Suprapubic skin (tissue), 4 donors: ENCODE data around the gene PLA2G4E. TPM values are rescaled to one million over a fixed set of nuclear protein-coding genes. Genes with fewer than 3 reads are reported as not detected.

Experiments
- DNase-seq, 2 donors: peaks; one replicate each; pipeline ENCODE4 v3.0.0-alpha.2; 2019; ENCODE audit warnings: low spot score in 2 of 2
- H3K27ac ChIP-seq: fragments of 200-600 bp; sonication (generic); one replicate; pipeline ENCODE4 v1.5.1; 2019
- H3K27me3 ChIP-seq: fragments of 200-600 bp; sonication (generic); one replicate; pipeline ENCODE4 v1.5.1; 2019
- H3K36me3 ChIP-seq: fragments of 200-600 bp; sonication (generic); one replicate; pipeline ENCODE4 v1.5.1; 2019
- H3K4me1 ChIP-seq: fragments of 200-600 bp; sonication (generic); one replicate; pipeline ENCODE4 v1.5.1; 2019
- H3K4me3 ChIP-seq: fragments of 200-600 bp; sonication (generic); one replicate; pipeline ENCODE4 v1.5.1; 2019; ENCODE audit warnings: mild to moderate bottlenecking
- H3K9me3 ChIP-seq: fragments of 200-600 bp; sonication (generic); one replicate; pipeline ENCODE4 v1.5.1; 2019
- EP300 ChIP-seq: sonication (generic); formaldehyde crosslinking; IDR thresholded peaks from one replicate; pipeline ENCODE4 v1.6.1; 2017; ENCODE audit warnings: antibody characterized with exemption
- POLR2A ChIP-seq, 2 donors: fragments of 450-650 bp; IDR thresholded peaks; one replicate each; pipeline ENCODE4 v1.6.1; 2017; ENCODE audit warnings: antibody characterized with exemption in 2 of 2, mild to moderate bottlenecking in 2 of 2, moderate library complexity in 2 of 2
- POLR2AphosphoS5 ChIP-seq, 3 donors: sonication (generic); formaldehyde crosslinking; IDR thresholded peaks; one replicate each; pipeline ENCODE4 v1.6.1; 2017; ENCODE audit warnings: antibody characterized with exemption in 3 of 3
- WGBS: methylation state at CpG from one replicate; pipeline ENCODE4 v1.1.5; 2018; 5-methylcytosine and 5-hydroxymethylcytosine counted together
- total RNA-seq, 4 donors: library from RNA; depleted of rRNA; stranded (reverse); fragments of >200 nt; gene quantifications; one replicate each; pipeline ENCODE4 v1.1.0, GENCODE V29; 2016
- TF ChIP-seq, protein P1 (sequence below), 2 donors: fragments of 200-600 bp in 1 of 2; fragments of 450-650 bp in 1 of 2; sonication (generic) in 1 of 2; IDR thresholded peaks; one replicate each; pipeline ENCODE4 v1.5.1; 2016 to 2019; ENCODE audit warnings: antibody characterized with exemption in 2 of 2, mild to moderate bottlenecking in 1 of 2, moderate library complexity in 1 of 2

Gene PLA2G4E
- total RNA-seq, 4 donors from 2014 or later, result 47.9 to 129 (median 60.9) TPM

- no peaks in the 10 kb centered on the region for H3K9me3 ChIP-seq
- 74% methylated on average over 19 of the region's 19 CpGs for WGBS
- H3K36me3 ChIP-seq, result peaks cover 14% of the 10 kb centered on the region
- H3K4me3 ChIP-seq, result no peak overlapping the region
- H3K4me1 ChIP-seq, result peaks cover 50% of the 10 kb centered on the region
- peak in 2 of 3 donors; percentile 28 to 53 for TF ChIP-seq POLR2AphosphoS5 (IDR thresholded peaks at IDR 0.05)
- TF ChIP-seq, protein P1, sequence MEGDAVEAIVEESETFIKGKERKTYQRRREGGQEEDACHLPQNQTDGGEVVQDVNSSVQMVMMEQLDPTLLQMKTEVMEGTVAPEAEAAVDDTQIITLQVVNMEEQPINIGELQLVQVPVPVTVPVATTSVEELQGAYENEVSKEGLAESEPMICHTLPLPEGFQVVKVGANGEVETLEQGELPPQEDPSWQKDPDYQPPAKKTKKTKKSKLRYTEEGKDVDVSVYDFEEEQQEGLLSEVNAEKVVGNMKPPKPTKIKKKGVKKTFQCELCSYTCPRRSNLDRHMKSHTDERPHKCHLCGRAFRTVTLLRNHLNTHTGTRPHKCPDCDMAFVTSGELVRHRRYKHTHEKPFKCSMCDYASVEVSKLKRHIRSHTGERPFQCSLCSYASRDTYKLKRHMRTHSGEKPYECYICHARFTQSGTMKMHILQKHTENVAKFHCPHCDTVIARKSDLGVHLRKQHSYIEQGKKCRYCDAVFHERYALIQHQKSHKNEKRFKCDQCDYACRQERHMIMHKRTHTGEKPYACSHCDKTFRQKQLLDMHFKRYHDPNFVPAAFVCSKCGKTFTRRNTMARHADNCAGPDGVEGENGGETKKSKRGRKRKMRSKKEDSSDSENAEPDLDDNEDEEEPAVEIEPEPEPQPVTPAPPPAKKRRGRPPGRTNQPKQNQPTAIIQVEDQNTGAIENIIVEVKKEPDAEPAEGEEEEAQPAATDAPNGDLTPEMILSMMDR (IDR thresholded peaks at IDR 0.05), result no peak
- H3K27ac ChIP-seq, result peak overlapping the region; percentile 78
- H3K27me3 ChIP-seq, result no peaks in the 10 kb centered on the region
- peak in 1 of 2 donors; percentile 75 for DNase-seq
Measured at GRCh38 chr15:41936649-41937567, 83.9 kb downstream of the PLA2G4E start.

DNA sequence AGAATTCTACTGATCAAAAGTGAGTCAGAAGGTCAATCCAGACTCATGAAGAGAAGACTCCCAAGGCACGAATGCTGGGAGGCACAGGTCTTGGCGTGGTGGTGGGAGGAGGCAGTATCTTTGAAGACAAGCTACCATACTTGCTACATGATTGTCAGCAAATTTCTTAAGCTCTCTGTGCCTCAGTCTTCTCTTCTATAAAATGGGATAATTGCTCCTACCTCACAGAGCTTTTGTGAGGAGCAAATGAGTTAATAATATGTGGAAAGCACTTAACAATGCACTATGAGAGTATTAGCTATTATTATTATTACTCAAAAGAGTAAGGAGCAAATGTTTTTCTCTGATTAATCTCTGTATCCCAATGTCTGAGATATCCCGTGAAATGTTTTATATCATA lies 84.7 kb downstream of the PLA2G4E start:
- no peak overlapping the region for H3K4me3 ChIP-seq
- H3K27me3 ChIP-seq, result no peaks in the 10 kb centered on the region

GRCh38 chr15:41935566-41936020 lies 85.2 kb downstream of the PLA2G4E start:
- H3K9me3 ChIP-seq, result no peaks in the 10 kb centered on the region
- TF ChIP-seq POLR2A (IDR thresholded peaks at IDR 0.05), result no peak
- no peak for TF ChIP-seq POLR2AphosphoS5 (IDR thresholded peaks at IDR 0.05)
- no peak for TF ChIP-seq EP300
- TF ChIP-seq, protein P1 (IDR thresholded peaks at IDR 0.05), result no peak
- H3K27me3 ChIP-seq, result no peaks in the 10 kb centered on the region
- peaks cover 62% of the 10 kb centered on the region for H3K4me1 ChIP-seq
- DNase-seq, result peak in 1 of 2 donors; percentile 35
- H3K36me3 ChIP-seq, result peaks cover 7% of the 10 kb centered on the region
- 70% methylated on average over 5 of the region's 5 CpGs for WGBS
- peak overlapping the region; percentile 31 for H3K27ac ChIP-seq
- H3K4me3 ChIP-seq, result no peak overlapping the region

More for the DNA sequence above, 84.7 kb downstream of the PLA2G4E start:
- Histone ChIP-seq H3K4me1 (peaks cover 56% of the 10 kb centered on the region), H3K36me3 (peaks cover 8% of the 10 kb centered on the region), H3K9me3 (no peaks in the 10 kb centered on the region), H3K27ac (peak overlapping the region; percentile 78)
- DNase-seq, result peak in 1 of 2 donors; percentile 20
- no peak for TF ChIP-seq POLR2AphosphoS5 (IDR thresholded peaks at IDR 0.05)
- TF ChIP-seq, protein P1 (IDR thresholded peaks at IDR 0.05), result no peak
- no peak for TF ChIP-seq POLR2A (IDR thresholded peaks at IDR 0.05)
- no peak for TF ChIP-seq EP300
- WGBS, result 92% methylated on average over 3 of the region's 3 CpGs

DNA sequence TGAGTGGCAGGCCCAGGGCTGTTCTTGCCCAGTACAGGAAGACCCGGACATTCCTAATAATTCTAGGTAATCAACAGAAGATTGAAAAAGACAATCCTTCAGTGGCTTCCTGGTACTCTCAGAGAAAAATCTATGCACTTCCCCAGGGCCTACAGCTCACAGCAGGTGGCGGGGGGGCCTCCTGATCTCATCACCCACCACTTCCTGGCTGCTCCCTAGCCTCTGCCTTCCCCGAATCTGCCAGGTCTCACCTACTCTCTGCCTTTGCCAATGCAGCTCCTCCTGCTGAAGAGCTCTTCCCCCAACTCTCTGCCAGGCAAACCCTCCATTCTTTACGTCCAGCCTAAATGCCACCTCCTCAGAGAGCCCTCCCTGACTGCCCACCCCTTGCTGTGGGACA lies 86.0 kb downstream of the PLA2G4E start:
- no peaks in the 10 kb centered on the region for H3K9me3 ChIP-seq
- no peak overlapping the region for H3K4me3 ChIP-seq
- WGBS, result 46% methylated on average over 4 of the region's 4 CpGs
- no peaks in the 10 kb centered on the region for H3K36me3 ChIP-seq
- peak overlapping the region; percentile 72 for H3K27ac ChIP-seq
- no peaks in the 10 kb centered on the region for H3K27me3 ChIP-seq
- DNase-seq, result no peak
- TF ChIP-seq, protein P1 (IDR thresholded peaks at IDR 0.05), result no peak
- peaks cover 69% of the 10 kb centered on the region for H3K4me1 ChIP-seq

- DNase-seq, result no peak
- no peaks in the 10 kb centered on the region for H3K27me3 ChIP-seq
- TF ChIP-seq, protein P1 (IDR thresholded peaks at IDR 0.05), result no peak
- TF ChIP-seq POLR2A (IDR thresholded peaks at IDR 0.05) (no peak), EP300 (no peak), POLR2AphosphoS5 (IDR thresholded peaks at IDR 0.05) (no peak)
- H3K27ac ChIP-seq, result peak overlapping the region; percentile 72
- 42% methylated on average over 10 of the region's 10 CpGs for WGBS
- H3K9me3 ChIP-seq, result no peaks in the 10 kb centered on the region
- H3K36me3 ChIP-seq, result no peaks in the 10 kb centered on the region
- peaks cover 80% of the 10 kb centered on the region for H3K4me1 ChIP-seq
- H3K4me3 ChIP-seq, result no peak overlapping the region
Measured at GRCh38 chr15:41933771-41934170, 87.1 kb downstream of the PLA2G4E start.
